Heart right ventricle (tissue), 16 donors: ENCODE results near the gene TRPM3. TPM values are rescaled to one million over a fixed set of nuclear protein-coding genes. Genes with fewer than 3 reads are reported as not detected.

Experiments
- ATAC-seq, 8 donors: fragments of 200-7000 bp; cut with Tn5 transposase; one replicate each; pipeline ENCODE4 v1.9.1; 2020; ENCODE audit warnings: mild to moderate bottlenecking in 8 of 8, moderate library complexity in 8 of 8, moderate number of reproducible peaks in 1 of 8
- DNase-seq, 2 donors: peaks; one replicate each; pipeline ENCODE4 v3.0.0-alpha.2; 2020
- H3K27ac ChIP-seq, 10 donors: fragments of 200-600 bp; sonication (generic) in 2 of 10; one replicate each; pipeline versions ENCODE4 v1.5.0 to v1.8.0; 2020 to 2022; ENCODE audit warnings: mild to moderate bottlenecking in 3 of 10
- H3K27me3 ChIP-seq, 7 donors: fragments of 200-600 bp; one replicate each; pipeline ENCODE4 v1.8.0; 2021 to 2022; ENCODE audit warnings: mild to moderate bottlenecking in 2 of 7
- H3K36me3 ChIP-seq, 9 donors: fragments of 200-600 bp; sonication (generic) in 1 of 9; one replicate each; pipeline versions ENCODE4 v1.5.0 to v1.8.0; 2020 to 2022; ENCODE audit warnings: mild to moderate bottlenecking in 2 of 9
- H3K4me1 ChIP-seq, 9 donors: fragments of 200-600 bp; sonication (generic) in 1 of 9; one replicate each; pipeline versions ENCODE4 v1.5.0 to v1.8.0; 2020 to 2022; ENCODE audit warnings: mild to moderate bottlenecking in 4 of 9
- H3K4me3 ChIP-seq, 10 donors: fragments of 200-600 bp; sonication (generic) in 2 of 10; one replicate each; pipeline versions ENCODE4 v1.5.0 to v1.8.0; 2020 to 2022; ENCODE audit warnings: mild to moderate bottlenecking in 7 of 10, moderate library complexity in 2 of 10
- H3K9me3 ChIP-seq, 11 donors: fragments of 200-600 bp in 10 of 11; sonication (generic) in 2 of 11; one replicate each; pipeline versions ENCODE4 v1.5.0 to v1.8.0; 2013 to 2022; ENCODE audit warnings: mild to moderate bottlenecking in 2 of 11, control low read depth in 1 of 11, moderate library complexity in 1 of 11
- WGBS, 2 donors: extraction: QIAGEN DNeasy Blood & Tissue Kit; methylation state at CpG; one replicate each; pipeline ENCODE4 v1.1.7; 2013; ENCODE audit warnings: inconsistent platforms in 1 of 2; 5-methylcytosine and 5-hydroxymethylcytosine counted together
- intact Hi-C, 10 donors: fragments of 100-400 bp; cut with DNase I; formaldehyde crosslinking; loops; one replicate each; pipeline versions ENCODE4 v1.11.1 to v1.14.2; 2022
- polyA plus RNA-seq, 2 donors: library from polyadenylated mRNA; stranded (reverse); fragments of 200-250 nt; gene quantifications; one replicate each; pipeline ENCODE4 v1.2.3, GENCODE V29; 2013
- total RNA-seq, 10 donors: library from RNA; stranded (reverse); fragmentation: NEBNext Ultra II Directional in 3 of 10; extraction: Animal tissue kit (Norgen Biotek cat#: 25700) in 3 of 10; gene quantifications; one replicate each; pipeline versions ENCODE4 v1.2.1 to v1.2.4, GENCODE V29; 2021 to 2023
- TF ChIP-seq, protein P1 (sequence below), 9 donors: fragments of 200-600 bp; sonication (generic) in 2 of 9; IDR thresholded peaks; one replicate each; pipeline versions ENCODE4 v1.5.0 to v1.8.0; 2021 to 2022; ENCODE audit warnings: antibody characterized with exemption in 9 of 9, mild to moderate bottlenecking in 5 of 9, moderate library complexity in 1 of 9
- donor health status: Arrhythmogenic right ventricular cardiomyopathy.
- donor health status: ischemic (EF 13 %, LVEDD 7.1; RV severe dilation, severe dysfunction).
- donor health status: healthy with polysubstance abuse.
- donor health status: DM: no; HTN: yes; CAD: no.
- donor health status: DM: no; HTN: no; CAD: no.
- donor health status: ischemic (EF 25% LVEDD 6.9; RV normal size, moderate dysfunction).
- donor health status: ischemic (EF 25% LVEDD 5.7; RV mildly dilated, moderate dysfunction).
- donor health status: healthy.
- donor health status: DM: yes; HTN: yes; CAD: no.
- donor health status: Ischemic cardiomyopathy.
- donor health status: ischemic (EF 35%, LVEDD 5.7; RV mildly dilated, moderate dysfunction).
- donor health status: nonischemic (EF 11% LVEDD 7.7; RV severe dilation, severe dysfunction).
- donor health status: DM: yes; HTN: yes; CAD: no.
- donor health status: PGD.
- donor health status: ischemic (EF 29% LVEDD 5.4; RV normal size, mild dysfunction).
- donor health status: nonischemic (EF 23%, LVEDD 6.1; RV moderate dilation, normal function).

Gene TRPM3
- total and polyA plus RNA-seq, 12 donors: 0.05 to 1.3 (median 0.16) TPM; not detected in 1

GRCh38 chr9:70801181-70801829, 320.1 kb downstream of the TRPM3 start:
- Histone ChIP-seq H3K4me3 (no peak overlapping the region), H3K27me3 (peaks cover 0 to 4% (median 0%) of the 10 kb centered on the region in 7 donors), H3K9me3 (no peaks in the 10 kb centered on the region), H3K36me3 (no peaks in the 10 kb centered on the region), H3K4me1 (no peaks in the 10 kb centered on the region), H3K27ac (no peak overlapping the region)
- intact Hi-C loops: no loop called here
- TF ChIP-seq, protein P1, sequence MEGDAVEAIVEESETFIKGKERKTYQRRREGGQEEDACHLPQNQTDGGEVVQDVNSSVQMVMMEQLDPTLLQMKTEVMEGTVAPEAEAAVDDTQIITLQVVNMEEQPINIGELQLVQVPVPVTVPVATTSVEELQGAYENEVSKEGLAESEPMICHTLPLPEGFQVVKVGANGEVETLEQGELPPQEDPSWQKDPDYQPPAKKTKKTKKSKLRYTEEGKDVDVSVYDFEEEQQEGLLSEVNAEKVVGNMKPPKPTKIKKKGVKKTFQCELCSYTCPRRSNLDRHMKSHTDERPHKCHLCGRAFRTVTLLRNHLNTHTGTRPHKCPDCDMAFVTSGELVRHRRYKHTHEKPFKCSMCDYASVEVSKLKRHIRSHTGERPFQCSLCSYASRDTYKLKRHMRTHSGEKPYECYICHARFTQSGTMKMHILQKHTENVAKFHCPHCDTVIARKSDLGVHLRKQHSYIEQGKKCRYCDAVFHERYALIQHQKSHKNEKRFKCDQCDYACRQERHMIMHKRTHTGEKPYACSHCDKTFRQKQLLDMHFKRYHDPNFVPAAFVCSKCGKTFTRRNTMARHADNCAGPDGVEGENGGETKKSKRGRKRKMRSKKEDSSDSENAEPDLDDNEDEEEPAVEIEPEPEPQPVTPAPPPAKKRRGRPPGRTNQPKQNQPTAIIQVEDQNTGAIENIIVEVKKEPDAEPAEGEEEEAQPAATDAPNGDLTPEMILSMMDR (IDR thresholded peaks at IDR 0.05): no peak
- DNase-seq: no peak
- no peak for ATAC-seq
- WGBS, 2 donors: 45 to 49% methylated on average over 4 of the region's 4 CpGs

- H3K4me1 ChIP-seq: no peaks in the 10 kb centered on the region
- no peak overlapping the region for H3K4me3 ChIP-seq
- no peaks in the 10 kb centered on the region for H3K27me3 ChIP-seq
- 88 to 92% methylated on average over 6 of the region's 6 CpGs for WGBS, 2 donors
- no peak overlapping the region for H3K27ac ChIP-seq
- ATAC-seq (no peak), DNase-seq (no peak)
- intact Hi-C loops: no loop called here
- no peaks in the 10 kb centered on the region for H3K9me3 ChIP-seq
- TF ChIP-seq, protein P1 (IDR thresholded peaks at IDR 0.05): no peak
- H3K36me3 ChIP-seq: no peaks in the 10 kb centered on the region
Measured at GRCh38 chr9:70798018-70798417, 323.4 kb downstream of the TRPM3 start.

- H3K36me3 ChIP-seq: no peaks in the 10 kb centered on the region
- TF ChIP-seq, protein P1 (IDR thresholded peaks at IDR 0.05): no peak
- intact Hi-C loops: no loop called here
- no peak overlapping the region for H3K4me3 ChIP-seq
- DNase-seq: no peak
- H3K27me3 ChIP-seq: no peaks in the 10 kb centered on the region
- no peak overlapping the region for H3K27ac ChIP-seq
- 82 to 83% methylated on average over 2 of the region's 2 CpGs for WGBS, 2 donors
- no peak for ATAC-seq
- no peaks in the 10 kb centered on the region for H3K4me1 ChIP-seq
- no peaks in the 10 kb centered on the region for H3K9me3 ChIP-seq
Measured at GRCh38 chr9:70795841-70796240, 325.6 kb downstream of the TRPM3 start.

DNA sequence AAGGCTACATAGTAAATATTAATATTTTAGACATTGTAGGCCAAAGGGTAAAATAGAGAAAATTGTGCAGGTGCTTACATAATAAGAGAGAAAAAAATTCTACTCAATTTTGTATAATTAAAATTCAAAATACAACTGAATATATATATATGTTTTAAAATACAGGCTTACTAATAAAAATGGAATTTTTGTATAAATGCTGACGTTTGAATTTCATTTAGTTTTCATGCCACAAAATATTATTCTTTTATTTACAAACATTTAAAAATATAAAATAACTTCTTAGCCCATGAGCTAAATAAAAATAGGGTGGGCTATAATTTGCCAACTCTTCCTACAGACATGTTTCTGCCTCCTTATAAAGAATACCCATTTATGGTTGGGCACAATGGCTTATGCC, 328.6 kb downstream of the TRPM3 start:
- DNase-seq (no peak), ATAC-seq (no peak)
- intact Hi-C loops: no loop called here
- Histone ChIP-seq H3K4me3 (no peak overlapping the region), H3K9me3 (no peaks in the 10 kb centered on the region), H3K27ac (no peak overlapping the region), H3K4me1 (no peaks in the 10 kb centered on the region), H3K27me3 (no peaks in the 10 kb centered on the region), H3K36me3 (no peaks in the 10 kb centered on the region)
- TF ChIP-seq, protein P1 (IDR thresholded peaks at IDR 0.05): no peak
- WGBS, 2 donors: 77 to 87% methylated on average over 1 of the region's 1 CpG
